ENCODE measurements around the gene BCR.

Gene BCR

GRCh38 chr22:23245799-23246136 is 65.5 kb downstream of the BCR start:
- no peak for DNase-seq (ENCODE audit: low spot score)

GRCh38 chr22:23246982-23247766 is 66.9 kb downstream of the BCR start:
- DNase-seq (ENCODE audit: low spot score), result no peak

DNA sequence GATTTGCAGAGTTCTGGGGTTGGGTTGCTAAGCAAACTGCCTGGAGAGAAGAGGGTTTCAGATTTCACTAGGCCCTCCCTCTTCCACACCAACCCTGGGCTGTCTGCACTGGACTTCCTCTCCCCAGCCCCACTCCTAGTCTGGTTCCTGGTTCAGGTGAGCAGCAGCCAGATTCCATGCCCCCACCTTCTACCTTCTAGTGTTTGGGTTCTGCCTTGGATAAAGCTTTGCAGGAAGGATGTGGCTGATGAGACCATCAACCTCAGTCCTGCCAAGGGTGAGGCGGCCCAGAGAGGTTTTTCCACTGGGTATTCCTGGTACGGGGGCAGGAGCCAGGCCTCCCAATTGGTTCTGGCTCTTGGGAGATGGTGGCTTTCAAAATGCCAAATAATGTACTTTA is 68.3 kb downstream of the BCR start:
- DNase-seq (ENCODE audit: low spot score), result peak; percentile 60

- no peak for DNase-seq (ENCODE audit: low spot score)
These were observed 69.9 kb downstream of the BCR start for GRCh38 chr22:23250056-23250784.

DNA sequence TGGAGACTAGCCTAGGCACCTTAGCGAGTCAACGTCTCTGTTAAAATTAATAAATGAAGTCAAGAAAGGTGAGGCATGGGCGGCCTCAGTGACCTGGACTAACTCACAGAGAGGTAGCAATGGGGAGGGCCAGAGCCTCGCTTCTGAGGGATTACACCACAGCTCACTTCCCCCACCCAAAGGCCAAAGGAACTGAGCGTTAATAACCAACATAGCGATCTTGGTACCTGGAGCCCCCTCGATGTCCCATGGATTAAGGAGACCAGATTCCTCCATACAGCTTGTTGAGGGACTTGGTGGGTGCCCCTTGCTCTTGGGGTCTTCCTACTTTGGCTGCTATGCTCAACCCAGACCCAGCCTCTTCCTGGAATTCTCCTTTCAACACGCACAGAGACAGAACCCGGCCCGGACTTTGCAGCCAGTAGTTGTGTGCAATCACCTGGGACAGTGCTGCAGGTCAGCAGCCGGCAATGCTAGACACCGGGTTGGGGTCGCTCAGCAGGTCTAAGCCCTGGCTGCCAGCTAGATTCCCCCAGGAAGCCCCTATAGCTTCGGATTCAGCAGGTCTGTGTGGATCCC is 70.6 kb downstream of the BCR start:
- DNase-seq (ENCODE audit: low spot score), result no peak

- DNase-seq (ENCODE audit: low spot score), result peak; percentile 64
These were observed 71.3 kb downstream of the BCR start for GRCh38 chr22:23251445-23252093.

GRCh38 chr22:23253475-23254055 is 73.3 kb downstream of the BCR start:
- DNase-seq (ENCODE audit: low spot score), result no peak

- no peak for DNase-seq (ENCODE audit: low spot score)
These were observed 75.3 kb downstream of the BCR start for GRCh38 chr22:23255506-23256170.

DNA sequence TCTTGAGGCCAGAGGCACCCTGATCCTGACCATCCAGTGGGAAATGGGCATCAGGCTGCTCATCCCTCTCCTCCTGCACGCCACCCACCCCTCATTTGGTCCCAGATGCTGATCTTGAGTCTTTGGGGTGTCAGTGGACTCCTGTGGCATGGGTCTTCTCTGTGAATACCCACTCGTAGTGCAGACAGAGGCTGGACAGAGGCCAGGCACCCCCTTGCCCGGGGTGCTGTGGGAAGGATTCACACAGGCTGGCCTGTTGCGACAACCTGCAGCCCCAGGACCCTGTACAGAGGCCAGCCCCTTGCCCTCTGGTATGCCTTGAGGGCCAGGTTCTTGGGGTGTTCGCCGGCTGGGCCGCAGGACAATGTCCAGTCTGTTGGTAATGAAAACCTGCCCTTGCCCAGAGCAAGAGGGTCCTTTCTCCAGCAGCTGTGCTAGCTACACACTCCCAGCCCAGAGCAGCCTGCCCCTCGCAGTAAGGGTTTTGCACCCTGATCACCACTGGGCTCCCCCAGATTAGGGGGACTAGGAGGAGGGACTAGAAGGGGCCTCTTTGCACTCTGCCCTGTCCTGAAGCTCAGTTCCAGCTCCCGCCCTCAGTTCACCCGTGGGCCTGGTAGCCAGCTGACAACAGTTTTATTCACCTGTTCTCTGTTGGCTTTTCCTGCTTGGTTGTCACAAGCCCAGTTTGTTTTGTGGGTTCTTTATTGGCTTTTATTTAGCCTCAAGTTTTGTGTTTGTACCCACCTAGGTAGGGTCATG is 76.0 kb downstream of the BCR start:
- DNase-seq (ENCODE audit: low spot score), result no peak

DNA sequence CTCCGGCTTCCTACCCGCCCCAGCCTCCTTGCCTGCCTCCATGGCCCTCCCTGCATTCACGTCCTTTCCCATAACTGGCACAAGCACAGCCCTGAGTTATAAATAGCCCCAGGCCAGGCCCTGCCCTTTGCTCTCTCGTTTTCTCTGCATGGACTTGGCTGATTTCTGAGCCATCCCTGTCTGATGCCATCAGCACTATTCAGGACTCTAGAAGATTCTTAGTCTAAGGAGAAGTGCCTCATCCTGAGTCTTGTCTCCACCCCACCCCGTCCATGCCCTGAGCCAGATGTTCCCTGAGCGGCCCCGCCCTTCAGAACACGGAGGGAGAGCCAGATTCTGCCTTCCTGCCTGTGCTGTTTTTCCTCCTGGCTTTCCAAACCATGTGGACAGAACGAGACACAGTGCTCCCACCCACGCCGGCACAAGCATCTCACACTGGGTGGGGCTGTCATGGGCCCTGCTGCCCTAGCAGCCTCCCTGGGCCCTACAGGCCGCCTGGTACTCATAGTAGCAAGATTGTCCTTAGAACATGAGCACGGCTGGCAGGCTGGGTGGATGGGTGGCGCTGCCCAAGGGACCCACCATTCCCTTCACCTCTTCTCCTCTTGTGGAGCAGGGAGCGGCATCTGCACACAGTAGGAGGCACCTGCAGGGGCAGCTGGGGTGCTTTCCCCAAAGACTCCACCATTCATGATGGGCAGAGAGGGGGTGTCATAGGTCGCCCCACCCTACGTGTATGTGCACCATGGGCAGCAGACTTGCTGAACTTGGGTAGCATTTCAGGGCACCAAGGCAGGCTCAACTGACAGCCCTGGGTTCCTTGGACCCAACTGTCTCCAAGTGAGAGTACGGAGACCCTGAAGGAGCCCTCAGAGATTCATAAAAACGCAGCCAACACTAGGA is 76.9 kb downstream of the BCR start:
- DNase-seq (ENCODE audit: low spot score), result no peak

DNA sequence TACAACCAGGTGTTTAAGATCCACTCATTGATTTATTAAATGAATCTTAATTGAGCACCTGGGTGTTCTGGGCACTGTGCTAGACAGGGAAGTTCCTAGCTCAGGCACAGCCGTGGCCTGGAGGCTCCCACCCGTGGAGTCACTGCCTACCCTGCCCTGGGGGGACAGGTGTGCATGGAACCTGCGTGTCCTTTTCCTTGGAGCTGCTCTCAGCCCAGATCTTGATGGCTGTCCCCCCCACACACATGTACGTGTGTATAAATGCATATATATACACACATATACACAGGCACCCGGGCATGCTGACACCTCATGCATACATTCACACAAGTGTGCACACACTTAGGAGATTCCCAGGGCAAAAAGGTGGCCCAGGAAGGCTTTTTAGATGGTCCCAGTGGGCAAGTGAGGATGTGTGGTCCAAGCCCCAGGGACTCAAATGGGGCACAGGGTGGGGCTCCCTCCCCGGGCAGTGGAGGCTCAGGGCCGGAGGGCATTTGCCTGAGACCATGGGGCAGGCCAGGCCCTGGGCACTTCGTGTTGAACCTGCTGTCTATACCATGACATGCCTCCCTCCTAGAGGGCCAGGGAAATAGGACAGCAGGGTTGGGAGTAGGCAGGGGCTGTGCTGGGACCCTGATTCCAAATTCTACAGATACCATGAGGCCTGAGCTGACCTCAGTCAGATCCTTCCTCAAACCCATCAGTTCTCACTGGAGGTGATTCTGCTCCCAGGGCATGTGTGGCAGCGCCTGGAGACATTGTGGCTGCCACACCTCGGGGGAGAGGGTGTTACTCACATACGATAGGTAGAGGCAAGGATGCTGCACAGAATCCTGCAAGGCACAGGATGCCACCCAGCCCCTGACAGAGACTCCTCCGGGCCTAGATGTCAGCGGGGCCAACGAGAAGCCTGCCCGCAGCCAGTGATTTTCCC is 77.8 kb downstream of the BCR start:
- DNase-seq (ENCODE audit: low spot score), result no peak

GRCh38 chr22:23258826-23259170 is 78.5 kb downstream of the BCR start:
- no peak for DNase-seq (ENCODE audit: low spot score)

DNA sequence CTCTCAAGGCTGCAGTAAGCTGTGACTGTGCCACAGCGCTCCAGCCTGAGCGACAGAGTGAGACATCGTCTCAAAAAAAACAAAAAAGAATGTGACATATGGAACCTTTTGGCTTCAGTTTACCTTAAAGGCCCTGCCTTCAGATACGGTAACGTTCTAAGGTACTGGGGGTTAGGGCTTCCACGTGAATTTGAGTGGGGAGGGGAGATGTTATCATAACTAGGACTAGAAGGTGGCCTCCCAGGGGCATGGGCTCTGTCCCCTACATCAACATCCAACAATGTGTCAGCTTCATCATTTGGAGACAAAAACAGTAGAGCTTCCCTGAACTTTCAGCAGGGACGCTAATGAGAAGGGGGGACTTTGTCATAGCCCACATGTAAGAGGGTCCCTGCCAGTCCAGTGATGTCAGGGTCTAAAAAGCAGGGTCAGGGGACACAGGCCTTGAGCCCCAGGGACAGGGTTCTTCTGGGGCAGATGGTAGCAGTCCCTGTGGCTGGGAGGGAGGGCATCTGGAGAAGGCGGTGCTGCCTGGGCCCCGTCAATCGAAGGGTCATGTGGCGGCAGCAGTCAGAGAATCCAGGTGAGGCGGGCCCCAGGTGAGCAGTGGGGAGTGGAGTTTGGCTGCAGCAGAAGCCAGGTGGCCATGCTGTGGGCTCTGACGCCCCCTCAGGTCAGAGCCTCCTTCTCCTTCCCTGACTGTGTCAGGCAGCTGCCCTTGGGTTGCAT is 79.8 kb downstream of the BCR start:
- DNase-seq (ENCODE audit: low spot score), result no peak

- DNase-seq (ENCODE audit: low spot score), result no peak
These were observed 80.6 kb downstream of the BCR start for GRCh38 chr22:23260645-23261581.

DNA sequence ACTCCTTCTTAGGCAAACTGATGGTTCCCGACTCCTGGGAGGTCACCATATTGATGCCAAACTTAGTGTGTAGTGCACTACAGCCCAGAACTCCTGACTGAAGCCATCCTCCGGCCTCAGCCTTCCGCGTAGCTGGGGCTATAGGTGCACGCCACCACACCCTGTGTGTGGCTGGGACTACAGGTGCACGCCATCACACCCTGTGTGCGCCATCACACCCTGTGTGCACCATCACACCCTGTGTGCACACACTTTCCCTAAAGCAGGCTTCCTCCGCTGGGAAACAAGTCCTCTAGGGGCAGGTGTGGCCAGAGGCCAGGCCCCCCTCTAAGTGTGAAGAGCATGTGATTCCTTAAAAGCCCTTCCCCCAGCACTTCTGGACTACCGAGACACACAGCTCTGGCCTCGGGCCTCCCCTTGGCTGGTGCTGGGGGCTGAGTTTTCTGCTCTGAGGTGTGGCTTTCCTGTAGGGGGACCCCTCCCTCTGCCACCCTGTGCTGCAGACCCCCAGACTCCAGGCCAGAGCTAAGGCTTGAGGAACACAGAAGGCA is 81.7 kb downstream of the BCR start:
- no peak for DNase-seq (ENCODE audit: low spot score)

GRCh38 chr22:23262518-23263332 is 82.4 kb downstream of the BCR start:
- no peak for DNase-seq (ENCODE audit: low spot score)
